DND-41 (cell line): Measurements from ENCODE around the gene POLG2.

ENCODE experiments used
- ATAC-seq: fragments of 200-7000 bp; cut with Tn5 transposase; 3 replicates; pipeline ENCODE4 v1.9.1; 2021; ENCODE audit warnings: low read depth; ENCODE audit not compliant: insufficient read depth
- DNase-seq: peaks from one replicate; pipeline ENCODE4 v3.0.0-alpha.2; 2020
- H2AFZ ChIP-seq: 2 replicates; pipeline ENCODE4 v1.6.0; 2012; ENCODE audit warnings: low read depth, low read length
- H3K27ac ChIP-seq: 2 replicates; pipeline ENCODE4 v1.5.1; 2012; ENCODE audit warnings: low read length, inconsistent platforms
- H3K27me3 ChIP-seq: fragments of 200-600 bp; sonication (generic); 2 replicates; pipeline ENCODE4 v1.6.0; 2012; ENCODE audit warnings: low read length, mild to moderate bottlenecking, inconsistent platforms; ENCODE audit not compliant: insufficient read depth, poor library complexity
- H3K36me3 ChIP-seq: 2 replicates; pipeline ENCODE4 v1.5.1; 2012; ENCODE audit warnings: low read length, inconsistent platforms; ENCODE audit not compliant: insufficient read depth
- H3K4me1 ChIP-seq: 2 replicates; pipeline ENCODE4 v1.5.1; 2012; ENCODE audit warnings: mild to moderate bottlenecking, low read length; ENCODE audit not compliant: insufficient read depth
- H3K4me2 ChIP-seq: 2 replicates; pipeline ENCODE4 v1.6.0; 2012; ENCODE audit warnings: mild to moderate bottlenecking, moderate library complexity, low read length, inconsistent platforms; ENCODE audit not compliant: insufficient read depth
- H3K4me3 ChIP-seq, 2 experiments: fragments of 200-600 bp in 1 of 2; shearing (Covaris generic) in 1 of 2; 2 replicates each; pipeline ENCODE4 v1.5.1; 2012 to 2016; ENCODE audit warnings: inconsistent platforms in 2 of 2, low read length in 2 of 2, mild to moderate bottlenecking in 2 of 2, low read depth in 1 of 2, moderate library complexity in 1 of 2
- H3K79me2 ChIP-seq: 2 replicates; pipeline ENCODE4 v1.6.0; 2012; ENCODE audit warnings: low read length, inconsistent platforms; ENCODE audit not compliant: insufficient read depth
- H3K9ac ChIP-seq: 2 replicates; pipeline ENCODE4 v1.6.0; 2012; ENCODE audit warnings: low read depth, mild to moderate bottlenecking, inconsistent platforms, low read length, moderate library complexity
- H3K9me3 ChIP-seq: 2 replicates; pipeline ENCODE4 v1.5.1; 2012; ENCODE audit warnings: low read length, moderate library complexity, mild to moderate bottlenecking, inconsistent platforms; ENCODE audit not compliant: insufficient read depth, severe bottlenecking
- H4K20me1 ChIP-seq: 2 replicates; pipeline ENCODE4 v1.6.0; 2012; ENCODE audit warnings: low read length; ENCODE audit not compliant: insufficient read depth
- CTCF ChIP-seq: IDR thresholded peaks from 2 replicates; pipeline ENCODE4 v1.5.1; 2012; ENCODE audit warnings: borderline replicate concordance, low read length, moderate library complexity, mild to moderate bottlenecking; ENCODE audit not compliant: poor library complexity, severe bottlenecking; ENCODE audit errors: extremely low read depth
- EZH2 ChIP-seq: IDR thresholded peaks from 3 replicates; pipeline ENCODE4 v1.6.1; 2012; ENCODE audit warnings: borderline replicate concordance, low read depth, mild to moderate bottlenecking, moderate library complexity, low read length, inconsistent platforms; ENCODE audit not compliant: severe bottlenecking

POLG2 gene

GRCh38 chr17:64506576-64507412 is 9.9 kb upstream of the POLG2 start, which contains the start of gene CEP95:
TSS of gene CEP95 (plus strand) at chr17:64506977. CDS start at chr17:64507098, 121 bp downstream.
- Histone ChIP-seq H4K20me1 (peaks cover 64% of the 10 kb centered on the region), H3K4me2 (peak within 1 kb of the TSS; percentile 85), H3K4me1 (peaks cover 58% of the 10 kb centered on the region), H3K4me3 (peak within 1 kb of the TSS; percentile 82 to 97), H2AFZ (peak within 1 kb of the TSS; percentile 89), H3K27ac (peak within 1 kb of the TSS; percentile 100), H3K9me3 (no peaks in the 10 kb centered on the region), H3K36me3 (peaks cover 71% of the 10 kb centered on the region), H3K79me2 (peaks cover 90% of the 10 kb centered on the region), H3K9ac (peak within 1 kb of the TSS; percentile 100), H3K27me3 (no peaks in the 10 kb centered on the region)
- TF ChIP-seq CTCF (no peak), EZH2 (no peak)
- ATAC-seq (peak; percentile 70), DNase-seq (peak; percentile 97)

GRCh38 chr17:64506201-64506575 is 9.3 kb upstream of the POLG2 start, which contains the start of gene DDX5:
TSS of gene DDX5 (minus strand) at chr17:64506289. CDS start at chr17:64506119, 170 bp downstream.
- Histone ChIP-seq H3K9me3 (no peaks in the 10 kb centered on the region), H3K27ac (peak within 1 kb of the TSS; percentile 100), H3K4me2 (peak within 1 kb of the TSS; percentile 85), H3K36me3 (peaks cover 71% of the 10 kb centered on the region), H4K20me1 (peaks cover 70% of the 10 kb centered on the region), H3K79me2 (peaks cover 92% of the 10 kb centered on the region), H3K4me3 (peak within 1 kb of the TSS; percentile 82 to 97), H3K4me1 (peaks cover 64% of the 10 kb centered on the region), H3K27me3 (no peaks in the 10 kb centered on the region), H2AFZ (peak within 1 kb of the TSS; percentile 89), H3K9ac (peak within 1 kb of the TSS; percentile 100)
- DNase-seq (peak; percentile 96), ATAC-seq (no peak; the same call in 1 of the 3 replicates)
- TF ChIP-seq EZH2 (no peak), CTCF (no peak)

- Histone ChIP-seq H3K4me2 (peak overlapping the region; percentile 85), H3K27me3 (no peaks in the 10 kb centered on the region), H3K27ac (peak overlapping the region; percentile 100), H3K4me1 (peaks cover 70% of the 10 kb centered on the region), H3K9ac (peak overlapping the region; percentile 100), H3K9me3 (no peaks in the 10 kb centered on the region), H3K79me2 (peaks cover 96% of the 10 kb centered on the region), H2AFZ (peak overlapping the region; percentile 57; the same call in 1 of the 2 replicates), H3K4me3 (peak overlapping the region; percentile 82 to 97), H3K36me3 (peaks cover 73% of the 10 kb centered on the region), H4K20me1 (peaks cover 76% of the 10 kb centered on the region)
- no peak for TF ChIP-seq EZH2
- peak; percentile 1 for TF ChIP-seq CTCF
- ATAC-seq (peak; percentile 57), DNase-seq (peak; percentile 88)
Measured at GRCh38 chr17:64505340-64506200, 8.7 kb upstream of the POLG2 start.
